Measurements from ENCODE around the gene PUM2. TPM values are rescaled to one million over a fixed set of nuclear protein-coding genes. Genes with fewer than 3 reads are reported as not detected.
"Not testable (repeated sequence)": the region's sequence is repeated elsewhere in the genome, so short reads cannot be mapped to it uniquely, and the experiment has no call there.

The PUM2 gene
- 20.2 and 23.1 TPM in 2 replicates for total RNA-seq (2014; rRNA removed; shearing (Covaris generic))

GRCh38 chr2:20350753-20351554 is at the start of gene PUM2:
PUM2 (minus strand) TSS chr2:20350844; CDS start chr2:20327360, 23,484 bp downstream.
- peak; percentile 95 for DNase-seq (ENCODE audit: low spot score)

- no peak for DNase-seq (ENCODE audit: low spot score)
Measured at GRCh38 chr2:20400306-20400705, 49.7 kb upstream of the PUM2 start.

- DNase-seq (ENCODE audit: low spot score): no peak
Measured at GRCh38 chr2:20398956-20399567, 48.4 kb upstream of the PUM2 start.

- DNase-seq (ENCODE audit: low spot score): no peak
Measured at GRCh38 chr2:20397811-20398447, 47.3 kb upstream of the PUM2 start.

- no peak for DNase-seq (ENCODE audit: low spot score)
Measured at GRCh38 chr2:20396356-20397000, 45.8 kb upstream of the PUM2 start.

GRCh38 chr2:20393986-20394385 is 43.3 kb upstream of the PUM2 start:
- DNase-seq (ENCODE audit: low spot score): no peak

- DNase-seq (ENCODE audit: low spot score): no peak
Measured at GRCh38 chr2:20391951-20392699, 41.5 kb upstream of the PUM2 start.

GRCh38 chr2:20390524-20391123 is 40.0 kb upstream of the PUM2 start:
- DNase-seq (ENCODE audit: low spot score): no peak

- no peak for DNase-seq (ENCODE audit: low spot score)
Measured at GRCh38 chr2:20384953-20385352, 34.3 kb upstream of the PUM2 start.

- DNase-seq (ENCODE audit: low spot score): no peak
Measured at GRCh38 chr2:20382965-20383810, 32.5 kb upstream of the PUM2 start.

- DNase-seq (ENCODE audit: low spot score): no peak
Measured at GRCh38 chr2:20381457-20381856, 30.8 kb upstream of the PUM2 start.

GRCh38 chr2:20378891-20379519 is 28.4 kb upstream of the PUM2 start:
- DNase-seq (ENCODE audit: low spot score): peak; percentile 77

GRCh38 chr2:20378341-20378740 is 27.7 kb upstream of the PUM2 start:
- DNase-seq (ENCODE audit: low spot score): no peak

- no peak for DNase-seq (ENCODE audit: low spot score)
Measured at GRCh38 chr2:20377741-20378140, 27.1 kb upstream of the PUM2 start.

- not testable (repeated sequence) for DNase-seq (ENCODE audit: low spot score)
Measured at GRCh38 chr2:20374982-20375381, 24.3 kb upstream of the PUM2 start.

GRCh38 chr2:20372896-20373640 is 22.4 kb upstream of the PUM2 start:
- DNase-seq (ENCODE audit: low spot score): no peak

GRCh38 chr2:20371323-20372025 is 20.8 kb upstream of the PUM2 start:
- DNase-seq (ENCODE audit: low spot score): no peak

GRCh38 chr2:20370191-20370590 is 19.5 kb upstream of the PUM2 start:
- no peak for DNase-seq (ENCODE audit: low spot score)

Data from HT-29 (cell line).